ENCODE results near the gene ZNF444.

DNA sequence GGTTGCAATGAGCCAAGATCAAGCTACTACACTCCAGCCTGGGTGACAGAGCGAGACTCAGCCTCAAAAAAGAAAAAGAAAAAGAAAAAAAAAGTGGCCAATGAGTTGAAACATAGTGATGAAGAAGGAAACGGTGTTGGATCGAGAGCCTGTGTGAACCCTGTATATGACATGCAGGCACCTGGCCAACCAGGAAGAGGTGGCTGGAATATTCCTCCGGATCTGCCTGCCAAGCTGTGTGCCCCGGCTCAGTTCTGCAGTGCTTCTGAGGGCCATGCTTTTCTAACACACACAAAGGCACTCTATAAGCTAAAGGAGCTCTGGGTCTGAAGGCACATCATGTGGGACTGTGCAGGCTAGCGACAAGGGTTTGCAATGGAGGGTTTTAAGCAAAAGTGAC, 3.7 kb upstream of the ZNF444 start:
- TF ChIP-seq, protein P1, sequence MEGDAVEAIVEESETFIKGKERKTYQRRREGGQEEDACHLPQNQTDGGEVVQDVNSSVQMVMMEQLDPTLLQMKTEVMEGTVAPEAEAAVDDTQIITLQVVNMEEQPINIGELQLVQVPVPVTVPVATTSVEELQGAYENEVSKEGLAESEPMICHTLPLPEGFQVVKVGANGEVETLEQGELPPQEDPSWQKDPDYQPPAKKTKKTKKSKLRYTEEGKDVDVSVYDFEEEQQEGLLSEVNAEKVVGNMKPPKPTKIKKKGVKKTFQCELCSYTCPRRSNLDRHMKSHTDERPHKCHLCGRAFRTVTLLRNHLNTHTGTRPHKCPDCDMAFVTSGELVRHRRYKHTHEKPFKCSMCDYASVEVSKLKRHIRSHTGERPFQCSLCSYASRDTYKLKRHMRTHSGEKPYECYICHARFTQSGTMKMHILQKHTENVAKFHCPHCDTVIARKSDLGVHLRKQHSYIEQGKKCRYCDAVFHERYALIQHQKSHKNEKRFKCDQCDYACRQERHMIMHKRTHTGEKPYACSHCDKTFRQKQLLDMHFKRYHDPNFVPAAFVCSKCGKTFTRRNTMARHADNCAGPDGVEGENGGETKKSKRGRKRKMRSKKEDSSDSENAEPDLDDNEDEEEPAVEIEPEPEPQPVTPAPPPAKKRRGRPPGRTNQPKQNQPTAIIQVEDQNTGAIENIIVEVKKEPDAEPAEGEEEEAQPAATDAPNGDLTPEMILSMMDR (IDR thresholded peaks at IDR 0.05): no peak
- TF ChIP-seq POLR2A (IDR thresholded peaks at IDR 0.05) (no peak), EP300 (IDR thresholded peaks at IDR 0.05) (no peak)
